Colon (tissue), 2 donors: ENCODE data around the gene PLA2G2A.
"Not testable (repeated sequence)": the region's sequence is repeated elsewhere in the genome, so short reads cannot be mapped to it uniquely, and the experiment has no call there.

Source experiments
- FAIRE-seq: peaks from 2 replicates; lab custom pipeline; 2012; peaks lifted over from hg19 to GRCh38; lab: Jason Lieb, UNC
- donor health status: control.
- donor health status: control.

The PLA2G2A gene

GRCh38 chr1:19973616-19974015 lies 5.8 kb downstream of the PLA2G2A start:
- FAIRE-seq, result no peak

DNA sequence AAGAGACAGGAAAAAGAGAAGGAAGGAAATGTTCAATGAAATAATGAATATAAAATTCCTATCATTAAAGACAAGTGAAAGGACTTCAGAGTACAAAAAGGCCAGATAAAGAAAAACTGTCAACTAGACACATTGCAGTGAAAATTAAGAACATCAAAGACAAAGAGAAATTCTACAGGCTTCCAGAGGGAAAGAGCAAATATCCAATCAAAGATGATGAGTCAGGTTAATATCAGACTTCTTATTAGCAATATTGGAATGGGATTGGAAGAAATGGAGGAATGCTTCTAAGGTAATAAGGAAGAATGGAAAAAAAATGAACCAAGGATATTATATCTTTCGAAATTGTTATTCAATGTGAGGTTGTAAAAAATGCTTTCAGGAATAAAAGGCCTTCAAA lies 7.8 kb downstream of the PLA2G2A start:
- FAIRE-seq, result no peak

GRCh38 chr1:19969898-19970660 lies 9.3 kb downstream of the PLA2G2A start:
- no peak for FAIRE-seq

DNA sequence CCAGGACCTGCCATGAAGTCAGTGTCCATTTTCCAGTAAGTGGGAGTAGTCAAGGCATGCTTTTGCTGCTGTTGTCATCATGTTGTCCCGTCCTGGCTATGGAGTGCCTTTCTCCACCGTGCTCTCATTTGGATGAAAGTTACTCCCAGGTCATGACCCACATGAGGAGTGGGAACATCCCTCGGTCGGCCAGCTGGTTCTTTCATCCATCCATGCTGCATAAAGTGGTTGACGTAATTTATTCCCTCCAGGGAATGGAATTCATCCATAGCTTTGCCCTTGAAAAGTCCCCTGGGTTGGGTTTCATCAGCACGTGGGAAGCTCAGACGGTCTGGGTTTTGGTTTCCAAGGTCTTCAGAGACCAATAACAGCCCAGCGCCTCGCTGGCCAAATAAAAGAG lies 11.6 kb downstream of the PLA2G2A start:
- no peak for FAIRE-seq

DNA sequence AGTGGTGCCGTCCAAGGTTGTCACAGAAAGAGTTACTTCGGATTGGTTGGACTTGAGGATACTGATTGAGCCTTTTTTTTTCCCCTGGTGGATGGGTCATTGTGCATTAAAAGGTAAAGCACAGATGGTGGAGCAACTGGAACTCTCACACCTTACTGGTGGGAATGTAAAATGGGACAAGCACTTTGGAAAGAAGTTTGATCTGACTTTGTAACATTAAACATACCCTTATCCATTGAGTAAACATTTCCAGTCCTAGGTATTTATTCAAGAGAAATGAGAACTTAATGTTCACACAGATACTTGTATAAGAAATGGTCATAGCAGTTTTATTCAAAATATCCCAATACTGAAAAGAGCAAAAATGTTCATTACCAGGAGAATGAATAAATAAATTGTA lies 14.9 kb downstream of the PLA2G2A start:
- no peak for FAIRE-seq

DNA sequence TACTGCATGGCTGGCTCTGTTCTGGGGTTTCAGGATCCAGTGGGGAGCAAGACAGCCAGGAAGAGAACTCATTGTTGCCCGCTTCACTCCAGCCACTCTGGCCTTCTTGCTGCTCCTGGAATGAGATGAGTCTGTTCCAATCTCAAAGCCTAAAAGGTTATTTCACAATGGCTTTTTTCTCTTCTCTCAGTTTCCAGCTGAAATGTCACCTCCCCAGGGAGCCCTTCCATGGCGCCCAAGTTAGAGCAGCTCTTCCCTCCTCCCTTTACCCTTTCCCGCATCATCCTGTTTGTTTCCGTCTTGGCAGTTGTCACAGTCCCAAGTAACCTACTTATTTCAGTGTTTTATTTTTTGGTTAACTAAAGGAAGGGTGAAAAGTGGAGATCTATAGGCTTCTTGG lies 15.8 kb downstream of the PLA2G2A start:
- no peak for FAIRE-seq

- FAIRE-seq, result no peak
Observed at GRCh38 chr1:19960591-19960990, 18.8 kb downstream of the PLA2G2A start.

- no peak for FAIRE-seq
Observed at GRCh38 chr1:19957779-19958178, 21.6 kb downstream of the PLA2G2A start.

DNA sequence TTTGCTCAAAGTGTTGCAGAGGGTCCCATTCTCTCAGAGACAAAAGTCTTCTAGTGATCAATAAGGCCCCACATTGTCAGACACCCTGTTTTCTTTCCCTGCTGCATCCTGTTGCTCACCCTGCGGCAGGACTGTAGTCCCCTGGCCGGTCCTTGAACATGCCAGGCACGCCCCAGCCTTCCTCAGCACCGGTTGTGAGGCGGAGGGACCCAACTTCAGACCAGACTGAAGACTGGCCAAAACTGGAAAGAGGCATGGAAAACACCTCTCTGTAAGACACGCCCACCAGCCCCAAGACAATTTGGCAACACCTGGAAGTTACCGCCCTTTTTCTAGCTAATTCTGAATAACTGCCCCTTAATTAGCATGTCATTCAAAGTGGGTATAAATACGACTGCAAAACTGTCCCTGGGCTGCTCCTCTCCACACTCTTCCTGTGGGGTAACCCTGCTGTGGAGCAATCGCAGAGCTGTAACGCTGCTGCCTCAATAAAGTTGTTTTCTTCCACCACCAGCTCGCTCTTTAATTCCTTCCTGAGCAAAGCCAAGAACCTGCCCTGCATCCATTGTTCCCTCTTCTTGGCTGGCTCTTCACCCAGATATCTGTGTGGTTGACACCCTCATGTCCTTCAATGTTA lies 23.8 kb downstream of the PLA2G2A start:
- no peak for FAIRE-seq

DNA sequence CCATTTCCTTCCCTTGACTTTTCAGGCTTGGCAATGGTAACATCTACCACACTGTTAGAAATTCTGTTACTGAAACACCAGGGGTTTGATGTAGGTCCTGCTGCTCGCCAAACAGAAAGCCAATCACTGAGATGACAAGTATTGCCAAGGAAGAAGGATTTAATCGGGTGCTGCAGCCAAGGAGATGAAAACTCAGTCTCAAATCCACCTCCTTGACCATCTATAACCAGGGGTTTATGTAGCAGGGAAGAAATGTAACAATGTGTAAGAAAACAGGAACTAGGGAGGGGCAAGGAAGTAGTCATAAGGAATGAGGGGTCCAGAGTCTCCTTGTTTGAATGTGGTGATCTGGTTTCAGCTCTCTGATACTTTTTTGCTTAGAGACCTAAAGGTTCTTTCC lies 25.4 kb downstream of the PLA2G2A start:
- FAIRE-seq, result no peak

- FAIRE-seq, result no peak
Observed at GRCh38 chr1:19949016-19949415, 30.4 kb downstream of the PLA2G2A start.

DNA sequence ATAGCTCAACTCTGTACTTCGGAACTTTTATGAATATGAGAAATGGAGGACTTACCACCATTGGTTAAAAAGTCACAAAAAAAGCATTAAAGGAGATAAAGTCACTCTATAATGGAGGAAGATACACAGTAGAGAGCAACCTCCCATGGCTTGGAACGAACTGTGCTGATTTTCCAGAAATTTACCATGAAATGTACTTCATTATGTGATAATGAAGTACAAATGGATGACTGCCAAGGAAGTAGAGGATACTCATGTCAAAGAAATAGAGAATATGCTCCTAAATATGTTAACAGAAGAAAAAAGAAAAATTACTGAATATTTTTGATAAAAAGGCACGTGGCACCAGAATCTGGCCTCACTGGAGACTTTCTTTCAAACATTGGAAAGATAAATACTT lies 32.4 kb downstream of the PLA2G2A start:
- FAIRE-seq, result no peak

GRCh38 chr1:19946331-19946751 lies 33.1 kb downstream of the PLA2G2A start:
- no peak for FAIRE-seq

DNA sequence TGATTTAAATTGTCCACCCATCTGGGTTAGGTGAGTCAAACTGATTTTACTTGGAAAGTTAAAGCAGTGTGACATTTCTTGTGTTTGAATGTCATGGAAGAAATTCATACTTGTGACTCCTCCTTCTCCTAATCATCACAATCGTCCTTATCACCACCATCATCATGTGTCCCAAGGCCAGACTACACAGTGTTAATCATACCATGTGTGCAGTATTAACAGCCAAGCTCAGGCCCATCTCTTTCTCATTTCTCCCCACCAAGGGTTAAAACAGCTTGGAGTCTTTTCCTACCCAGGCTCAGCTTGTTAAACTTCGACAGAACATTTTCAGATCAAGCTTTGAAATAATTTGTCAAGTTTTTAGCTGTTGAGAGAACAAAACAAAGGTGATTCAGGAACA lies 33.5 kb downstream of the PLA2G2A start:
- no peak for FAIRE-seq

DNA sequence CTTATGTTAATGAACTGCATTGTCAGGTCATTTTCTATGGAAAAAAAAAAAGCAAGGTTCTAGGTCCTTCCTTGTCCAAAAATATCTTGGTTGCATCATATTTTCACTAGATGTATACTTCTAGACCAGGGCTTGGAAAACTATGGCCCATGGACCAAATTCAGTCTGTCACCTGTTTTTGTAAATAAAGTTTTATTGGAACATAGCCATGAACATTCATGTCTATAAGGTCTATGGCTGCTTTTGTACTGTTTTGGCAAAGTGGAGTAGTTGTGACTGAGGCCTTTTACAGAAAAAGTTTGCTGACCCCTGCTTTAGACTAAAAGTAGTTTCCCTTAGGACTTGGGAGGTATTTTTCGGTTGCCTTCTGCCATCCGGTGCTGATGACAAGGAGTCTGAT lies 36.8 kb downstream of the PLA2G2A start:
- no peak for FAIRE-seq

- FAIRE-seq, result no peak
Observed at GRCh38 chr1:19942088-19942487, 37.3 kb downstream of the PLA2G2A start.

GRCh38 chr1:19941206-19941568 lies 38.2 kb downstream of the PLA2G2A start:
- no peak for FAIRE-seq

DNA sequence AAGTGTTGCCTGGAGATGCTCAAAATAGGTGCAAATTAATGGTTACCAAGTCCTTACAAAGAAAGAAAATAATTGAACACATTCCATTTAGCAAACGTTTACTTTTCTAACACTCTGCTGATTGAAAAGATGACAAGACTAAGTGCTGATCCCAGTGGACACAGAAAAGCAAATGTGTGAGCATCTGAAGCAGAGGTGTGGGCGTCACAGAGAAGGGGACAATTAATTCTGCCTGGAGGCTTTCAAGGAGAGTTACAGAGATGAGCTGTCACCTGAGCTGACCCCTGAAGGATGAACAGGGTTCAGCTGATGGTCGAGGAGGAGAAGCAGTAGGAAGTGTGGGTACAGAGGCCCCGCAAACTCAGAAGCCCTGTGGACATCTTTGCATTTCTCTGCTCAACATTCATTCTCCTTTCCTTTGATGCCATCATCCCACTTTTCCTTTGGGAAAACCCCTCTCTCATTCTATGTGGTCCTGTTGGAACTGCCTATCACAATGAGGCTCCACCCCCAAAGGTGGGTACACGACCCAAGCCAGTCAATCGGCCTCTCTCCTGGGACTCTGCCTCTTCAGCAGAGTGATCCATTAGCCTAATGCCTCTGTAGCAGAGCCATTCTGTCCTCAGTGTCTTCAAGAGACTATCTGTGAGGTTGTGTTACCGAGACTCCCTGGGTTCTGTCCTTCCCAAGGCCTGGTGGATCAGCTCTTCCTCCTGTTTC lies 38.8 kb downstream of the PLA2G2A start:
- FAIRE-seq, result no peak

- no peak for FAIRE-seq
Observed at GRCh38 chr1:19938472-19938871, 40.9 kb downstream of the PLA2G2A start.

- no peak for FAIRE-seq
Observed at GRCh38 chr1:19936061-19936750, 43.2 kb downstream of the PLA2G2A start.

DNA sequence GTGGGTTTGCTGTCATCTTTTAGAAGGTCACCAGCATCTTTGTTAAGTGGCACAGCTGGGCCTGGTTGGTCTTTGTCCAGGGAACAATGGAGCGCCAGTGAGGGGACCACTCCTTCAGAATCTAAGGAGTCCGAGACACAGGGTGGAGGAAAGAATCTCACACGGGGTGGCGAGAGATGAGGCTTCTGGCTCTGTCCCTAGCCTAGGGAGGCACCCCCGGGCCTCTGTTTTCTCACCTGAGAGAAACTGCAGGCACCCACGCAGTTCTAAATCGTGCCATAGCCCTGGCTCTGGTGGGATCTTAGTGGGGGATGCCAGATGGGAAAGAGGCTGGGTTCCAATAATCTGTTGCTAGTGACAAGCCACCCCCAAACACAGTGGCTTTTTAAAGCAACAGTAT lies 45.1 kb downstream of the PLA2G2A start:
- no peak for FAIRE-seq

- no peak for FAIRE-seq
Observed at GRCh38 chr1:19932866-19933265, 46.6 kb downstream of the PLA2G2A start.

DNA sequence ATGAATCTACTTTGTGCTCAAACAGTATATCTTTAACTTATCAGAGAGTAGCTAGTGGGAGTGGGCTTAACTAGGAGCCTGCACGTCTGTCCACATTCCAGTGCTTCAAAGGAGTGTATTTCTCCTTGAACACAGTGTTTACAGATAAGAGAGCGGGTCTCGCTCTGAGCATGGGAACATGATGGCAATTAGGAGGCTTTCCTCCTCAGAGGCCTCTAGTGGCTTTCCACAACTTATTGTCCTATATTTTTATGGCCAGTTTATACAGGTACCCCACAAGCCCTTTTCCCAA lies 52.3 kb downstream of the PLA2G2A start:
- not testable (repeated sequence) for FAIRE-seq
